Gastroesophageal sphincter (tissue), 4 donors: ENCODE measurements around the gene SFT2D2. TPM values are rescaled to one million over a fixed set of nuclear protein-coding genes. Genes with fewer than 3 reads are reported as not detected.

ENCODE experiments used
- ATAC-seq: fragments of 150-250 bp; one replicate; pipeline ENCODE4 v1.9.1; 2016; ENCODE audit warnings: mild to moderate bottlenecking, moderate library complexity
- H3K27ac ChIP-seq, 4 donors: fragments of 200-600 bp; sonication (generic) in 3 of 4; 1 replicate in 3 of 4; 2 replicates in 1 of 4; pipeline ENCODE4 v1.5.1; 2016 to 2019
- H3K27me3 ChIP-seq: fragments of 200-600 bp; sonication (generic); one replicate; pipeline ENCODE4 v1.5.1; 2019
- H3K36me3 ChIP-seq, 2 donors: fragments of 200-600 bp; sonication (generic); one replicate each; pipeline ENCODE4 v1.5.1; 2019; ENCODE audit warnings: control low read depth in 1 of 2
- H3K4me1 ChIP-seq, 3 donors: fragments of 200-600 bp; sonication (generic); 1 replicate in 2 of 3; 2 replicates in 1 of 3; pipeline ENCODE4 v1.5.1; 2016 to 2019; ENCODE audit warnings: control low read depth in 2 of 3
- H3K4me3 ChIP-seq, 2 donors: fragments of 200-600 bp; sonication (generic); one replicate each; pipeline ENCODE4 v1.5.1; 2019; ENCODE audit warnings: mild to moderate bottlenecking in 1 of 2, moderate library complexity in 1 of 2
- H3K9me3 ChIP-seq, 3 donors: fragments of 200-600 bp; sonication (generic); one replicate each; pipeline ENCODE4 v1.5.1; 2017 to 2019; ENCODE audit warnings: control low read depth in 2 of 3
- CTCF ChIP-seq, 4 experiments: fragments of 200-600 bp in 2 of 4; fragments of 450-650 bp in 2 of 4; sonication (generic) in 1 of 4; IDR thresholded peaks; one replicate each; pipeline ENCODE4 v1.5.1; 2017 to 2019; ENCODE audit warnings: antibody characterized with exemption in 4 of 4, mild to moderate bottlenecking in 2 of 4, moderate library complexity in 2 of 4
- EP300 ChIP-seq: sonication (generic); formaldehyde crosslinking; IDR thresholded peaks from one replicate; pipeline ENCODE4 v1.6.1; 2017; ENCODE audit warnings: antibody characterized with exemption, mild to moderate bottlenecking
- POLR2A ChIP-seq, 2 donors: fragments of 450-650 bp; IDR thresholded peaks; one replicate each; pipeline ENCODE4 v1.6.1; 2017; ENCODE audit warnings: antibody characterized with exemption in 2 of 2, mild to moderate bottlenecking in 2 of 2, moderate library complexity in 1 of 2
- POLR2AphosphoS5 ChIP-seq: sonication (generic); formaldehyde crosslinking; IDR thresholded peaks from one replicate; pipeline ENCODE4 v1.6.1; 2017; ENCODE audit warnings: antibody characterized with exemption
- WGBS, 2 donors: methylation state at CpG; one replicate each; pipeline ENCODE4 v1.1.5; 2018; ENCODE audit warnings: low coverage in 1 of 2; 5-methylcytosine and 5-hydroxymethylcytosine counted together
- total RNA-seq, 4 donors: library from RNA; depleted of rRNA; stranded (reverse); fragments of >200 nt; gene quantifications; one replicate each; pipeline ENCODE4 v1.1.0, GENCODE V29; 2016

The SFT2D2 gene
- total RNA-seq, 4 donors from 2014 or later = 35.0 to 37.1 (median 36.6) TPM

- no peak for ATAC-seq
- no peak for TF ChIP-seq POLR2A (IDR thresholded peaks at IDR 0.05)
- TF ChIP-seq POLR2AphosphoS5 = no peak
- TF ChIP-seq CTCF (IDR thresholded peaks at IDR 0.05) = no peak
- no peak for TF ChIP-seq EP300
- WGBS, 2 donors = 57 to 91% methylated on average over 3 to 7 of the region's 7 CpGs
- Histone ChIP-seq H3K4me1 (peaks cover 3 to 26% (median 4%) of the 10 kb centered on the region in 3 donors), H3K9me3 (no peaks in the 10 kb centered on the region), H3K4me3 (no peak overlapping the region), H3K27me3 (no peaks in the 10 kb centered on the region), H3K36me3 (peaks cover 0 to 93% of the 10 kb centered on the region in 2 donors), H3K27ac (no peak overlapping the region)
Observed at GRCh38 chr1:168236836-168237611, 11.2 kb downstream of the SFT2D2 start.

GRCh38 chr1:168243198-168243597 lies 17.4 kb downstream of the SFT2D2 start:
- peak; percentile 27 for TF ChIP-seq POLR2AphosphoS5
- no peak for TF ChIP-seq CTCF (IDR thresholded peaks at IDR 0.05)
- no peak for TF ChIP-seq POLR2A (IDR thresholded peaks at IDR 0.05)
- no peak for TF ChIP-seq EP300
- Histone ChIP-seq H3K9me3 (no peaks in the 10 kb centered on the region), H3K4me3 (no peak overlapping the region), H3K27me3 (no peaks in the 10 kb centered on the region), H3K27ac (peak overlapping the region; percentile 17 to 71 (median 58)), H3K36me3 (peaks cover 0 to 69% of the 10 kb centered on the region in 2 donors), H3K4me1 (peaks cover 8 to 27% (median 24%) of the 10 kb centered on the region in 3 donors)
- peak; percentile 60 for ATAC-seq
- 0 to 12% methylated on average over 1 to 2 of the region's 2 CpGs for WGBS, 2 donors

- H3K9me3 ChIP-seq = no peaks in the 10 kb centered on the region
- H3K27ac ChIP-seq = peak overlapping the region; percentile 17 to 71 (median 58)
- peak; percentile 38 for ATAC-seq
- no peak overlapping the region for H3K4me3 ChIP-seq
- no peaks in the 10 kb centered on the region for H3K27me3 ChIP-seq
- H3K4me1 ChIP-seq = peaks cover 8 to 27% (median 24%) of the 10 kb centered on the region in 3 donors
- TF ChIP-seq POLR2AphosphoS5 (no peak), CTCF (IDR thresholded peaks at IDR 0.05) (no peak), POLR2A (IDR thresholded peaks at IDR 0.05) (no peak), EP300 (no peak)
- H3K36me3 ChIP-seq = peaks cover 0 to 64% of the 10 kb centered on the region in 2 donors
- 11% methylated on average over 3 of the region's 3 CpGs; no CpG with 5 or more reads in 1 of the 2 donors for WGBS, 2 donors
Observed at GRCh38 chr1:168243636-168244212, 17.9 kb downstream of the SFT2D2 start.

GRCh38 chr1:168245042-168245441 lies 19.2 kb downstream of the SFT2D2 start:
- H3K4me1 ChIP-seq = peaks cover 8 to 33% (median 24%) of the 10 kb centered on the region in 3 donors
- WGBS, 2 donors = 96 to 100% methylated on average over 2 to 3 of the region's 3 CpGs
- H3K27me3 ChIP-seq = no peaks in the 10 kb centered on the region
- H3K4me3 ChIP-seq = no peak overlapping the region
- no peak for ATAC-seq
- H3K9me3 ChIP-seq = no peaks in the 10 kb centered on the region
- H3K27ac ChIP-seq = peak overlapping the region in 1 of 4 donors; percentile 2
- no peak for TF ChIP-seq POLR2A (IDR thresholded peaks at IDR 0.05)
- no peak for TF ChIP-seq EP300
- TF ChIP-seq CTCF (IDR thresholded peaks at IDR 0.05) = no peak
- no peak for TF ChIP-seq POLR2AphosphoS5
- peaks cover 0 to 54% of the 10 kb centered on the region in 2 donors for H3K36me3 ChIP-seq
